UCSD-AML1 (cell line): ENCODE results near the gene CDK5RAP2.
"Not testable (repeated sequence)": the region's sequence is repeated elsewhere in the genome, so short reads cannot be mapped to it uniquely, and the experiment has no call there.

Experiments
- DNase-seq: peaks from one replicate; lab custom pipeline; 2025; ENCODE audit not compliant: unreplicated experiment; lab: John Stamatoyannopoulos, UW

The CDK5RAP2 gene

GRCh38 chr9:120580051-120580896 lies at the start of gene CDK5RAP2:
TSS of gene CDK5RAP2 (minus strand) at chr9:120580167. CDS start at chr9:120579978, 189 bp downstream.
- DNase-seq: peak; percentile 94

GRCh38 chr9:120628925-120629497 lies 49.0 kb upstream of the CDK5RAP2 start:
- not testable (repeated sequence) for DNase-seq

DNA sequence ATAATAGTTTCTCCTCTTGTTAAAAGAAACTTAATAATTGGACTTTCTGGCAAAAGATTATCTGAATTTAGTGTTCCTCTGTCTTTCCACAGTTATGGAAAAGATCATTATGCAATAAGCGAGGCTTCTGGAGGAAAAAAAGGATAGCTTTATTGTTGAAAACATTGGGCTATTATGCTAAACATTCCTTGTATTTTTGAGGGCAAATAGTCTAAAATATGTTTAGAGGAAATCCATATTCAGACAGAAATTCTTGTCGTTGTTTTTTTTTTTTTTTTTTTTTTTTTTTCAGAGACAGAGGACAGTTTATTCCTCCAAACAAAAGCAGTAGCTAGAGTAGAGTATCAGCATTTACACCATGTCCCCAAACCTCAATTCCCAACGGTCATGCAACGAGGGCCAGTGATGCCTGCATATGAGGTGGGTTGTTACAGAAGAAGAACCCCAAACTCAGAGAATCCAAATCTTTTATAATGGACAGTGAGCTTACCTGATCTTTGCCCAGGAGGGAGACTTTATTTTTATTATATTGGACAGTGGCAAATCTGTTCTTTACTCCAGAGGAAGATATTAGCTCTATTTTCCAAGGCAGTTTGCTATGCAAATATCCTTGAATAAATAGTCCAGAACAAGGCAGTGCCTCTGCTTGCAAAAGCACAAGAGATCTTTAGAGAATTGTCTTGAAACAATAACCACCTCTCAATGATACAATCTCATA lies 48.4 kb upstream of the CDK5RAP2 start:
- no peak for DNase-seq

DNA sequence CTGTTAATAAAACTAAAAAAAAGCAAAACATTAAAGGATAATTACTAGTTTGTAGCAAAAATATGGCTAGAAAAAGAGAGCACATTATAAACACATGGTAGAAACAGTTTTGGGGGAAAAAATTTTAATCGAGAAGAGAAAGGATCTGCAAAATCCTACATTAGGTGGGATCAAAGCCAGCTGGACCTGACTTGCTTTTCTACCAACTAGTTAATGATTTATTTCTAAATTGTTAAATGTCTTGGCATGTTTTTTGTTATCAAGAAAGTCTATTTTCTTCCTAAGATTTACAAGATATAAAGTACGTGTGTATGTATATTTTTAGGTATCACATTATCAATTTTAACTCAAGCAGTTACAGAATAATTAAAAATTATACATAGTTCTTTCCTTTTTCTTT lies 47.1 kb upstream of the CDK5RAP2 start:
- DNase-seq: no peak

- DNase-seq: no peak
Measured at GRCh38 chr9:120626512-120626911, 46.5 kb upstream of the CDK5RAP2 start.

- no peak for DNase-seq
Measured at GRCh38 chr9:120625222-120625621, 45.3 kb upstream of the CDK5RAP2 start.

DNA sequence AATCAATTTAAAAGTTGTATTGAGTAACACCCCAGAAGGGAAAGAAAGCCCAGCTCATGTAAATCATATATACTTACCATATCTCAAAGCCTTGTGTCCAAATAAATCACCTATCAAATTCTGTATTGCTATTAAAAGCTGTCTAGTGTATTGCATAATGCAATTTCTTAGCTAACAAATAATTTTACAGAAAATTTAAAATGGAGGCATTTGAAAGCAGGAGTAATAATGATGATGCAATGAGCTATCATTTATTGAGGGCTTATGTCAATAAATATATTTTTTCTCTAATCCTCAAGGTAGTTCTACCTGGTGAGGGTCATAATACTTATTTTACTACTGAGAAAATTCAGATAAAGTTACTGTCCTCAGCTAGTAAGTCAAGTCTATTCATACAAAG lies 42.8 kb upstream of the CDK5RAP2 start:
- DNase-seq: no peak

- no peak for DNase-seq
Measured at GRCh38 chr9:120621941-120622340, 42.0 kb upstream of the CDK5RAP2 start.

DNA sequence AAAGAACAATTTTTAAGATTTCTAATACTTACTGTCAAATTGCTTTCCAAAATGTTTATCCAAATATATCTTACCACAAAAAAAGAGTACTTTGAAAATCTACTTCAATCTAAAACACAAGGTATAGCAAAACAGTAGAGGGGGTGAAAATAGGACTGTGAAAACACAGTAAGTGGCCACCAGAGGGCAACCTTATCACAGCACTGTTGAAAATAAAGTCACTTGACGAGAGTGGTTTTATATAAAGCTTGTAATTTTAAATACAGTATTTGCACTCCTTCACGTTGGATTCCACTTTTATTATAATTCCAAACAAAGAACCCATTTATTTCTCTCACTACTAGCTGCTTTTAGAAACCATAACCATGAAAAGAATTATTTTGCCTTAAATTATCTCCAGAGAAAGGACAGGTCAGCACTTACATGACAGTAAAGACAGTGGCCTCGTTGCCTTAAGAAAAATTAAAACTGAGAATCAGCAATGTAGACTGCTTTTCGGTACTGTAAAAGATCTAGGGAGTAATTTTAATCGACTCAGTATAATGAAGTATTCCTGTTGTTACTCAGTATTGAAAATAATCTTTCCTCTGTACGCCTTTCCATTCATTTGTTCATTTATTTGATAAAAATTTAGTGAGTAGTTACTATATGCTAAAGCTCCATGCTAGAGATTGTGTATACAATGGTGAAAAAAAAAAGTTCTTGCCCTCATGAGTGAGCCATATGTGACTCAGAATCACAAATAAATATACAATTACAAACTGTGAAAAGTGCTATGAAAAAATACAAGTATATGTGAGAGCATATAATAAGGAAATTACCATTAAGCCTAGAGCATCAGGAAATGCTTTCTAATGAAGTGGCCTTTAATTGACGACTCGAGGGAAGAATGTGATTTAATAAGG lies 40.0 kb upstream of the CDK5RAP2 start:
- DNase-seq: peak; percentile 9

DNA sequence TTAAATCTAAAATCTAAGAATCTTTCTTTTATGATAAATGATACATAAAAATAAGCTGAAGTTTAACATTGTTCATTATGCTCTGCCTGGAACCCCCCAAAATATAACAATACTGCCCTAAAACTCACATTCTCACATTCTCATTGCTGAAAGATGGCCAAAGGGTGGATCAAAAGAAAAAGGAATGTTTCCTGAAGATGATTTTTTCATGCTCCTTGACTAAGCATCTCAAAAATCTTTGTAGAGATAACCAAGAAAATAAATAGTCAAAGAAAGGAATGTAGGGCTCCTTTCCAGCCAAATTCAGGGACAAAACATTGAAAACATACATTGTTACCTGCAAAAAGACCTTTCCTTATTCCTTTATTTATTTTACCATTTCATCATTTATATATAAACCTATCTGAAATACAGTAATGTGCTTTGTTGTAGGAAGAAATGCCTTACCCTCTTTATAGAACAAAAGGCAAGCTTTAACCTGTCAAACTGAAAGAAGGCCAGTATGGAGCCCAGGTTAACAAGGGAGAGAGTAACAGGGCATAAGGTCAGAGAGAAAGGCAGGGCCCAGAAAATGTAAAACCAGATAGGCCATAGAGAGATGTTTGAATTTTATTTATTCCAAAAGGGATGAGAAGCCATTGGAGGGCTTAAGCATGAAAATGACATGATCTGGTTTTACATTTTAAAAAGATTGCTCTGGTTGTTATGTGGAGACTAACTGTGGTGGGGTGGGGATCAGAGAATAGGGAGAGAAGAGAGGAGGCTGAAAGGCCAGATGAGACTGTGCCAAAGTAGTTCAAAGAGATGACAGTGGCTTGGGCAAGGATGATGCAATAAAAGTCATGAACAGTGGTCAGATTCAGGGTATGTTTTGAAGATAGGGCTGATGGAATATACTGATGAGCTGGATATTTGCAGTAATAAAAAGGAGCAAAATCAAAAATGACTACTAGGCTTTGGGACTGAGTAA lies 37.3 kb upstream of the CDK5RAP2 start:
- no peak for DNase-seq

DNA sequence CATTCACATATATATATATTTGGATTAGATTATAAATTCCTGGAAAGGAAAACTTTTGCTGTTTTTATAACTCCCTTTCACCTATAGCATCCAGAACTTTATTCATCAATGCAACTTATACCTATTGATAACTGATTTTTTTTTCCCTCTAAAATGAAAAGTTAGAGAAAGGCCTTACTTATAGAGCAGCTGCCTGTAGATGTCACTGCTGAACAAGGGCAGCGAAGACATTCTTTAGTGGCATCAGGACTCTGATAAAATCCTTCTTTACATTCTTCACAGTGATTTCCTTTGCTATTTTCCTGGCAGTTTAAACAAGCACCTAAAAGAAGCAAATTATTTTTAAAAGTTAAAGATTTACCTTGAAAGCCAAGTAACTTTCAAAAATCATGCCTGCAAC lies 32.3 kb upstream of the CDK5RAP2 start:
- DNase-seq: no peak

- no peak for DNase-seq
Measured at GRCh38 chr9:120611690-120612068, 31.7 kb upstream of the CDK5RAP2 start.

DNA sequence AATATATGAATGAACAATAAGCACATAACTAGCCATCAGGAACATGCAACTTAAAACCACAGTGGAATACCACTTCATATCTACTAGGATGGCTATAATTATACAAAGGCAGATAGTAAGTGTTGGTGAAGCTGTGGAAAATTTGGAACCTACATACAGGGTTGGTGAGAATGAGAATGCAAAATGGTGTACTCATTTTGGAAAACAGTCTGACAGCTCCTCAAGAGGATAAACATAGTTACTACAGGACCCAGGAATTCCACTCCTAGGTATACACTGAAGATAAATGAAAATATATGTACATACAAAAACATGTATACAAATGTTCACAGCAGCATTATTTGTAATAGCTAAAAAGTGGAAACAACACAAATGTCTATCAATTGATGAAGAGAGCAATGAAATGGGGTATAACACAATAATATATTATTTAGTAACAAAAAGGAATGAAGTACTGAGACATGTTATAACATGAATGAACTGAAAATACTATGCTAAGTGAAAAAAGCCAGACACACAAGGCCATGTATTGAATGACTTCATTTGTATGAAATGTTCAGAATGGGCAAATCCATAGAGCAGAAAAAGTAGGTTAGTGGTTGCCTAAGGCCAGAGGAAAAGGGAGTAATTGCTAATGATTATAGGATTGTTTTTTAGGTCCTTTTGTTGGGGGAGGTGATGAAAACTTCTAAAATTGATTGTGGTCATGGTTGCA lies 31.2 kb upstream of the CDK5RAP2 start:
- no peak for DNase-seq

GRCh38 chr9:120609636-120610035 lies 29.7 kb upstream of the CDK5RAP2 start:
- DNase-seq: no peak

DNA sequence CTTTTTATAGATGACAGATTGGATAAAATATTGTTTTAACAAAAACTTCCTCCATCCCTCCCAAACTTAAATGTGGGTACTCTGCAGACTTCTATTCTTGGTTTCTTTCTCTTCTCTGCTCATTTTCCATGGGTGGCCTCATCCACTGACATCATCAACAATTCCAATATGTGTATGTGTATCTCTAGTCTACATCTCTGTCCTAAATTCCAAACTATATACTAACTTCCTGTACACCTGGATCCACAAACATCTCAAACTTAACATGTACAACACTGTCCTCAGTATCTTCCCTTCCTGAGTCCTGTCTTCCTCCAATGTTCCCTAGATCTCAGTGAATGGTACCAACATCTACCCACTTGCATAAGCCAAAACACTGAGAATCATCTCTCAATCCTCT lies 28.5 kb upstream of the CDK5RAP2 start:
- DNase-seq: no peak

- no peak for DNase-seq
Measured at GRCh38 chr9:120603591-120603990, 23.6 kb upstream of the CDK5RAP2 start.

DNA sequence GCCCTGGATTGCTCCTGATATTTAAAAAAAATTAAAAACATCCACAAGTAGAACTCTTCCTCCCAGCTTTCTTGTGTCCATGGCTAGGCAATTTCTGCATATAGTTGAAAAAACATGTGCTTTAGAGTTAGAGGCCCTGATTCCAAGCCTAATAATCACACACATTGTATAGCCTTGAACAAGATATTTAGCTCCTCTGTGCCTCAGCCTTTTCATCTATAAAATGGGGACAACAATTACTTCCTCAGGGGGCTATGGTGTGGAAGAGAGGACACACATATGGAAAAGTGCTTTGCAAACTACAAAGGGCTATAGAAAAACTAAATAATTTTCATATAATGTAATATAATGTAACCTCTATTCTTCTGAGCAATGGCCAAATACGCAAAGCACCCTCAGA lies 23.0 kb upstream of the CDK5RAP2 start:
- DNase-seq: no peak

GRCh38 chr9:120593955-120594277 lies 13.9 kb upstream of the CDK5RAP2 start:
- DNase-seq: no peak

GRCh38 chr9:120593250-120593954 lies 13.4 kb upstream of the CDK5RAP2 start:
- DNase-seq: no peak
